ENCODE measurements around the gene EXOC4.

The EXOC4 gene

DNA sequence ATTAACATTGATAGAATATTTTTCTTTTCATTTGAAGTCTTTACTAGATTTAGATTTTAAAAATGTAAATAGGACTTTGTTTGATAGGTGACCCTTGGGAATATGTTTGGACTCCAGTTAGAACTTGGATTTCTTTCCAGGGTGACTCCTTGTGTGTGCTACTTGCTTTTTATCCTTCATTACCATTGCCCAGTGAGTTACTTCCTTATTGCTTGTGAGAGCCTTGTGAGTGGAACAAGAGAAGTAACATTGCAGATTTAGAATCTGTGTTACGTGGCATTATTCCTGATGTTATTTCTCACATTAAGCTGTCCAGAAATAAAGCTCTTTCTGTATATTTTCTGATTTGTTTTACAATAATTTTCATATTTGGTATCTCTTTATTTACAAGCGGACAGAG lies 746.3 kb downstream of the EXOC4 start:
- H3K36me3 ChIP-seq (ENCODE audit: control insufficient read depth in 2 of 2, insufficient read depth in 1 of 2, low read length in 2 of 2): no peaks in the 10 kb centered on the region
- TF ChIP-seq WT1 (tag by site-specific recombination; IDR thresholded peaks at IDR 0.05): no peak
- no peak for TF ChIP-seq ZNF658 (tag by site-specific recombination; IDR thresholded peaks at IDR 0.05)
- no peak for TF ChIP-seq ZNF112 (tag by site-specific recombination; IDR thresholded peaks at IDR 0.05)
- TF ChIP-seq ZNF274 (IDR thresholded peaks at IDR 0.05; ENCODE audit: low read length): no peak
- TF ChIP-seq ZNF274 (tag by site-specific recombination; IDR thresholded peaks at IDR 0.05; ENCODE audit: borderline replicate concordance): no peak
- TF ChIP-seq KLF17 (tag by site-specific recombination; IDR thresholded peaks at IDR 0.05): no peak
- TF ChIP-seq ZNF610 (tag by site-specific recombination; IDR thresholded peaks at IDR 0.05; ENCODE audit: borderline replicate concordance): no peak
- TF ChIP-seq ZNF324 (tag by site-specific recombination; IDR thresholded peaks at IDR 0.05): no peak
- TF ChIP-seq, protein P1, sequence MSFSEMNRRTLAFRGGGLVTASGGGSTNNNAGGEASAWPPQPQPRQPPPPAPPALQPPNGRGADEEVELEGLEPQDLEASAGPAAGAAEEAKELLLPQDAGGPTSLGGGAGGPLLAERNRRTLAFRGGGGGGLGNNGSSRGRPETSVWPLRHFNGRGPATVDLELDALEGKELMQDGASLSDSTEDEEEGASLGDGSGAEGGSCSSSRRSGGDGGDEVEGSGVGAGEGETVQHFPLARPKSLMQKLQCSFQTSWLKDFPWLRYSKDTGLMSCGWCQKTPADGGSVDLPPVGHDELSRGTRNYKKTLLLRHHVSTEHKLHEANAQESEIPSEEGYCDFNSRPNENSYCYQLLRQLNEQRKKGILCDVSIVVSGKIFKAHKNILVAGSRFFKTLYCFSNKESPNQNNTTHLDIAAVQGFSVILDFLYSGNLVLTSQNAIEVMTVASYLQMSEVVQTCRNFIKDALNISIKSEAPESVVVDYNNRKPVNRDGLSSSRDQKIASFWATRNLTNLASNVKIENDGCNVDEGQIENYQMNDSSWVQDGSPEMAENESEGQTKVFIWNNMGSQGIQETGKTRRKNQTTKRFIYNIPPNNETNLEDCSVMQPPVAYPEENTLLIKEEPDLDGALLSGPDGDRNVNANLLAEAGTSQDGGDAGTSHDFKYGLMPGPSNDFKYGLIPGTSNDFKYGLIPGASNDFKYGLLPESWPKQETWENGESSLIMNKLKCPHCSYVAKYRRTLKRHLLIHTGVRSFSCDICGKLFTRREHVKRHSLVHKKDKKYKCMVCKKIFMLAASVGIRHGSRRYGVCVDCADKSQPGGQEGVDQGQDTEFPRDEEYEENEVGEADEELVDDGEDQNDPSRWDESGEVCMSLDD (tag by site-specific recombination; IDR thresholded peaks at IDR 0.05): no peak

DNA sequence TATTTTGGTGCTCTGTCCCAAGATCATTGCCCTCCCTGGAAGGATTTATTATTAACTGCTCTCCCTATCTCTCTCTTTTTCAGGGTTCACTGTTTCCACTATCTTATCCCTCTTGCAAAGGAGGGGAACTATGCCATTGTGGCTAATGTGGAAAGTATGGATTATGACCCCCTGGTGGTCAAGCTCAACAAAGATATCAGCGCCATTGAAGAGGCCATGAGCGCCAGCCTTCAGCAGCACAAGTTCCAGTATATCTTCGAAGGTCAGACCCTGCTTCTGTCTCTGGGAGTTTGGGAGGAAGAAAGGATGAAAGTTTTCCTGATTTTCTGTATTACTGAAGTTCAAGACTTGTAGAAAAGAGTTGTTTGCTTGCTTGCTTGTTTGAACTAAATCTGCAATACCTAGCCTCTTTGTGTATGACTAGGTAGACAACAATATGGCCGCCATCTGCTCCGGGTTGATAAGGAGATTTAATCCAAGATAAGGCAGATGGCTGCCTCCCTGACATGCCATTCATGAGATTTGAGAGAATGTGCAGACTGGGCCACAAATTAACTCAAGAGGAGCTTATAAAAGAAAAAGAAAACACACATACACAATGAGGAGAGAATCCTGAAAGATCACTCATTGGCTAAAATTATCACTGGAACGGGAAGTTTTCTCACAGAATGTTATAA lies 752.1 kb downstream of the EXOC4 start:
- Histone ChIP-seq H3K4me1 (ENCODE audit: control insufficient read depth, insufficient read depth, low read length) (no peaks in the 10 kb centered on the region), H3K36me3 (ENCODE audit: control insufficient read depth in 2 of 2, insufficient read depth in 1 of 2, low read length in 2 of 2) (no peaks in the 10 kb centered on the region), H3K27ac (ENCODE audit: extremely low read depth, low read depth, low read length) (no peak overlapping the region), H3K9me3 (ENCODE audit: control insufficient read depth, insufficient read depth, low read depth, low read length) (no peaks in the 10 kb centered on the region), H3K4me3 (ENCODE audit: low read depth, low read length) (no peak overlapping the region)
- ChIA-PET CTCF (interaction anchor here (0.6 to 0.7 kb wide), 2 partner anchors 1303 to 1312 kb away, joined by 3 read pairs; no protein-coding TSS in a partner anchor), POLR2A (no interaction called here)
- TF ChIP-seq ZBTB48 (tag by site-specific recombination; IDR thresholded peaks at IDR 0.05) (no peak), ZNF26 (tag by site-specific recombination; IDR thresholded peaks at IDR 0.05) (no peak), ZNF266 (tag by site-specific recombination; IDR thresholded peaks at IDR 0.05; ENCODE audit: low read depth) (no peak), BCL6B (tag by site-specific recombination; IDR thresholded peaks at IDR 0.05) (no peak), ZNF311 (tag by site-specific recombination; IDR thresholded peaks at IDR 0.05; ENCODE audit: borderline replicate concordance) (no peak), ZNF664 (tag by site-specific recombination; IDR thresholded peaks at IDR 0.05) (no peak), ZFP3 (tag by site-specific recombination; IDR thresholded peaks at IDR 0.05; ENCODE audit: low read depth) (no peak), REPIN1 (tag by site-specific recombination; IDR thresholded peaks at IDR 0.05; ENCODE audit: low read depth) (no peak), BCL11B (tag by site-specific recombination; IDR thresholded peaks at IDR 0.05; ENCODE audit: low read depth) (no peak), ZNF792 (tag by site-specific recombination; IDR thresholded peaks at IDR 0.05) (no peak), KLF1 (tag by site-specific recombination; IDR thresholded peaks at IDR 0.05) (no peak), ZNF223 (tag by site-specific recombination; IDR thresholded peaks at IDR 0.05) (no peak)
- TF ChIP-seq, protein P2, sequence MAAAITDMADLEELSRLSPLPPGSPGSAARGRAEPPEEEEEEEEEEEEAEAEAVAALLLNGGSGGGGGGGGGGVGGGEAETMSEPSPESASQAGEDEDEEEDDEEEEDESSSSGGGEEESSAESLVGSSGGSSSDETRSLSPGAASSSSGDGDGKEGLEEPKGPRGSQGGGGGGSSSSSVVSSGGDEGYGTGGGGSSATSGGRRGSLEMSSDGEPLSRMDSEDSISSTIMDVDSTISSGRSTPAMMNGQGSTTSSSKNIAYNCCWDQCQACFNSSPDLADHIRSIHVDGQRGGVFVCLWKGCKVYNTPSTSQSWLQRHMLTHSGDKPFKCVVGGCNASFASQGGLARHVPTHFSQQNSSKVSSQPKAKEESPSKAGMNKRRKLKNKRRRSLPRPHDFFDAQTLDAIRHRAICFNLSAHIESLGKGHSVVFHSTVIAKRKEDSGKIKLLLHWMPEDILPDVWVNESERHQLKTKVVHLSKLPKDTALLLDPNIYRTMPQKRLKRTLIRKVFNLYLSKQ (tag by site-specific recombination; IDR thresholded peaks at IDR 0.05; ENCODE audit: borderline replicate concordance): no peak

More for the DNA sequence above, 746.3 kb downstream of the EXOC4 start:
- POLR2A ChIA-PET: no interaction called here
- H3K4me3 ChIP-seq (ENCODE audit: low read depth, low read length): no peak overlapping the region
- no peaks in the 10 kb centered on the region for H3K4me1 ChIP-seq (ENCODE audit: control insufficient read depth, insufficient read depth, low read length)
- H3K27ac ChIP-seq (ENCODE audit: extremely low read depth, low read depth, low read length): no peak overlapping the region
- no peaks in the 10 kb centered on the region for H3K9me3 ChIP-seq (ENCODE audit: control insufficient read depth, insufficient read depth, low read depth, low read length)
- CTCF ChIA-PET: interaction anchor here (1.2 kb wide), 1 partner anchor 142 kb away, joined by 4 read pairs; no protein-coding TSS in a partner anchor
